HCT116 (cell line): Measurements from ENCODE around the gene LIN7C. TPM values are rescaled to one million over a fixed set of nuclear protein-coding genes. Genes with fewer than 3 reads are reported as not detected.

Source experiments
- ATAC-seq: fragments of 200-7000 bp; cut with Tn5 transposase; 2 replicates; pipeline ENCODE4 v1.9.1; 2020; ENCODE audit warnings: mild to moderate bottlenecking, moderate library complexity
- BruUV-seq: library from RNA; stranded (reverse); fragments of 400-500 nt; replicated peaks from 2 replicates; lab custom pipeline; 2021; lab: Mats Ljungman, UMichigan
- CTCF ChIA-PET: fragments of 300-600 bp; sonication (Branson Sonifier 250); formaldehyde crosslinking; loops from one replicate; lab custom pipeline; 2021; ENCODE audit warnings: antibody characterized with exemption; lab: Charles Lee
- POLR2A ChIA-PET: fragments of 300-600, 350-600 bp; sonication (Branson Sonifier 250); formaldehyde crosslinking; loops from one replicate; lab custom pipeline; 2021; ENCODE audit warnings: antibody characterized with exemption; lab: Charles Lee
- RAD21 ChIA-PET, 2 experiments: fragments of 300-600 bp; sonication (Branson Sonifier 250); formaldehyde crosslinking; loops; one replicate each; lab custom pipeline; 2023; ENCODE audit warnings: low total read pairs in 2 of 2; ENCODE audit not compliant: uncharacterized antibody in 2 of 2, unreplicated experiment in 2 of 2, low non-redundant PET in 1 of 2; lab: Charles Lee
- DNase-seq: peaks from one replicate; pipeline ENCODE4 v3.0.0-alpha.2; 2010; ENCODE audit warnings: low read depth, low spot score
- H2AFZ ChIP-seq: fragments of 200-600 bp; shearing (Covaris generic), sonication (generic); 2 replicates; pipeline ENCODE4 v1.6.1; 2017; ENCODE audit warnings: low read depth, mixed run types, mixed read lengths, antibody characterized with exemption, low read length; ENCODE audit not compliant: poor library complexity, severe bottlenecking
- H3K27ac ChIP-seq: 2 replicates; pipeline ENCODE4 v1.5.1; 2012; ENCODE audit warnings: low read depth, low read length
- H3K27me3 ChIP-seq: fragments of 200-600 bp; sonication (generic); 2 replicates; pipeline ENCODE4 v1.6.1; 2016; ENCODE audit warnings: mixed run types, low read length, mixed read lengths; ENCODE audit not compliant: insufficient read depth
- H3K36me3 ChIP-seq, 2 experiments: fragments of 200-500 bp in 1 of 2; fragments of 200-600 bp in 1 of 2; sonication (Bioruptor generic) in 1 of 2; sonication (generic) in 1 of 2; 2 replicates each; pipeline versions ENCODE4 v1.5.1 to v1.6.1; 2014 to 2016; ENCODE audit warnings: low read length in 2 of 2, inconsistent platforms in 1 of 2, mixed read lengths in 1 of 2, mixed run types in 1 of 2; ENCODE audit not compliant: insufficient read depth in 2 of 2, control insufficient read depth in 1 of 2
- H3K4me1 ChIP-seq, 2 experiments: fragments of 200-600 bp in 1 of 2; sonication (generic) in 1 of 2; 2 replicates each; pipeline versions ENCODE4 v1.5.1 to v1.6.1; 2012 to 2017; ENCODE audit warnings: low read length in 2 of 2, inconsistent platforms in 1 of 2, mild to moderate bottlenecking in 1 of 2, mixed read lengths in 1 of 2, mixed run types in 1 of 2, moderate library complexity in 1 of 2; ENCODE audit not compliant: insufficient read depth in 2 of 2, control insufficient read depth in 1 of 2
- H3K4me2 ChIP-seq: fragments of 200-600 bp; sonication (generic); 2 replicates; pipeline ENCODE4 v1.6.1; 2017; ENCODE audit warnings: mixed run types, low read length, mixed read lengths
- H3K4me3 ChIP-seq, 2 experiments: fragments of 200-600 bp in 1 of 2; sonication (generic) in 1 of 2; replicated peaks in 1 of 2; 2 replicates each; pipeline ENCODE4 v1.5.1; 2011 to 2016; ENCODE audit warnings: low read length in 2 of 2, control low read depth in 1 of 2, low read depth in 1 of 2, mild to moderate bottlenecking in 1 of 2, mixed read lengths in 1 of 2, mixed run types in 1 of 2
- H3K79me2 ChIP-seq: fragments of 200-600 bp; sonication (generic); 2 replicates; pipeline ENCODE4 v1.6.1; 2017; ENCODE audit warnings: mild to moderate bottlenecking, mixed run types, low read length, moderate library complexity, mixed read lengths; ENCODE audit not compliant: insufficient read depth
- H3K9ac ChIP-seq: fragments of 200-600 bp; sonication (generic); 2 replicates; pipeline ENCODE4 v1.6.1; 2016; ENCODE audit warnings: low read length, mixed read lengths
- H3K9me2 ChIP-seq: fragments of 200-600 bp; sonication (generic), shearing (Covaris generic); 2 replicates; pipeline ENCODE4 v1.6.1; 2017; ENCODE audit warnings: mixed run types, mild to moderate bottlenecking, moderate library complexity; ENCODE audit not compliant: insufficient read depth
- H3K9me3 ChIP-seq, 2 experiments: fragments of 200-500 bp in 1 of 2; fragments of 200-600 bp in 1 of 2; sonication (Bioruptor generic) in 1 of 2; sonication (generic) in 1 of 2; 2 replicates each; pipeline ENCODE4 v1.6.1; 2014 to 2017; ENCODE audit warnings: low read length in 2 of 2, mixed read lengths in 2 of 2, inconsistent platforms in 1 of 2, low read depth in 1 of 2, mild to moderate bottlenecking in 1 of 2, mixed run types in 1 of 2, moderate library complexity in 1 of 2; ENCODE audit not compliant: control insufficient read depth in 1 of 2, insufficient read depth in 1 of 2
- H4K20me1 ChIP-seq: fragments of 200-600 bp; sonication (generic), shearing (Covaris generic); 2 replicates; pipeline ENCODE4 v1.6.1; 2017; ENCODE audit warnings: mixed run types, mild to moderate bottlenecking, moderate library complexity; ENCODE audit not compliant: insufficient read depth
- ELF1 ChIP-seq: IDR thresholded peaks from 2 replicates; pipeline ENCODE4 v1.6.1; 2012; ENCODE audit warnings: low read depth, borderline replicate concordance
- EZH2phosphoT487 ChIP-seq: fragments of 200-600 bp; IDR thresholded peaks from 2 replicates; pipeline ENCODE4 v1.6.1; 2018; ENCODE audit warnings: antibody characterized with exemption, borderline replicate concordance
- FOSL1 ChIP-seq: IDR thresholded peaks from 2 replicates; pipeline ENCODE4 v1.6.1; 2012; ENCODE audit warnings: low read depth
- POLR2A ChIP-seq: IDR thresholded peaks from 2 replicates; pipeline ENCODE4 v1.7.0; 2011; ENCODE audit warnings: borderline replicate concordance; ENCODE audit not compliant: insufficient read depth, insufficient read length; ENCODE audit errors: extremely low read depth
- POLR2AphosphoS5 ChIP-seq: IDR thresholded peaks from 2 replicates; pipeline ENCODE4 v1.6.1; 2011; ENCODE audit warnings: mild to moderate bottlenecking, low read depth, low read length, moderate library complexity
- RAD21 ChIP-seq: IDR thresholded peaks from 2 replicates; pipeline ENCODE4 v1.6.1; 2012; ENCODE audit warnings: low read depth, mild to moderate bottlenecking
- SP1 ChIP-seq: IDR thresholded peaks from 2 replicates; pipeline ENCODE4 v1.6.1; 2012; ENCODE audit warnings: low read depth
- SRF ChIP-seq: IDR thresholded peaks from 2 replicates; pipeline ENCODE4 v1.6.1; 2012; ENCODE audit warnings: low read depth
- YY1 ChIP-seq: IDR thresholded peaks from 2 replicates; pipeline ENCODE4 v1.6.1; 2011; ENCODE audit warnings: low read length, low read depth, moderate library complexity, mild to moderate bottlenecking; ENCODE audit not compliant: insufficient replicate concordance; ENCODE audit errors: extremely low read depth
- ZNF274 ChIP-seq: fragments of 200-500 bp; sonication (Bioruptor generic); IDR thresholded peaks from 2 replicates; pipeline ENCODE4 v1.6.1; 2014; ENCODE audit warnings: mild to moderate bottlenecking, low read depth, low read length, inconsistent platforms
- intact Hi-C: fragments of 100-400 bp; cut with micrococcal nuclease; formaldehyde crosslinking; loops from 2 replicates; pipeline ENCODE4 v1.10.0; 2022
- total RNA-seq: library from RNA; stranded (reverse); gene quantifications from one replicate; pipeline ENCODE4 v1.2.1, GENCODE V29; 2021; ENCODE audit not compliant: unreplicated experiment
- TF ChIP-seq, protein P1 (sequence below): IDR thresholded peaks from 2 replicates; pipeline ENCODE4 v1.6.1; 2012
- TF ChIP-seq, protein P2 (sequence below), 3 experiments: fragments of 200-600 bp in 1 of 3; sonication (generic) in 1 of 3; IDR thresholded peaks in 2 of 3; conservative IDR thresholded peaks in 1 of 3; 2 replicates each; pipeline ENCODE4 v1.5.1; 2012 to 2017; ENCODE audit warnings: low read depth in 2 of 3, low read length in 2 of 3, antibody characterized with exemption in 1 of 3, borderline replicate concordance in 1 of 3, control low read depth in 1 of 3, mild to moderate bottlenecking in 1 of 3, mixed read lengths in 1 of 3, mixed run types in 1 of 3, moderate library complexity in 1 of 3; ENCODE audit not compliant: insufficient read depth in 1 of 3

Gene LIN7C
- total RNA-seq, 1 experiment from 2014 or later, result 48.2 TPM

DNA sequence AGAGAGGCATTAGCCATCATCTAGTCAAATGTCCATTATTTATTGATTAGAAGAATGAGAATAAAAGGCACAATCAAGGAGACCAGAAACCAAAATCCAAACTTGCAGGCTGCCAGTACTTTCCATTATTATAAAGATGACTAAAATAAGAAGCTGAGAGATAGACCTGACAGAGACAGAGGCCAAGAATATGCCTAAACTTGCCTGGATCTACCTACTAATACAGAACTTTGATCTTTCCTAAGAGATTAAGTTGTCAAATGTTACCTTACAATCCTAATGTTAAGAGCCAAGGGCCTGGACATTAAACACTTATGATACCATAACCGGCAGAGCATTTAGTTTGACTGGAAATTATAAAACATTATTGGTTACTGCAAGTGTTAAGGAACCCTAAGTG, 40.2 kb downstream of the LIN7C start:
- H3K36me3 ChIP-seq, result no peaks in the 10 kb centered on the region
- no peak overlapping the region for H3K27ac ChIP-seq
- no peak overlapping the region for H3K4me3 ChIP-seq
- no TSS peak for BruUV-seq
- no peak for ATAC-seq
- POLR2A ChIA-PET, result no interaction called here
- H2AFZ ChIP-seq, result no peak overlapping the region
- H3K4me1 ChIP-seq, result peaks cover 0 to 16% of the 10 kb centered on the region in 2 experiments; a peak in 3 of 4 replicates
- no peaks in the 10 kb centered on the region for H3K9me2 ChIP-seq
- H3K9me3 ChIP-seq, result no peaks in the 10 kb centered on the region
- no peaks in the 10 kb centered on the region for H3K79me2 ChIP-seq
- H3K27me3 ChIP-seq, result no peaks in the 10 kb centered on the region
- RAD21 ChIA-PET, result no interaction called here
- TF ChIP-seq, protein P1, sequence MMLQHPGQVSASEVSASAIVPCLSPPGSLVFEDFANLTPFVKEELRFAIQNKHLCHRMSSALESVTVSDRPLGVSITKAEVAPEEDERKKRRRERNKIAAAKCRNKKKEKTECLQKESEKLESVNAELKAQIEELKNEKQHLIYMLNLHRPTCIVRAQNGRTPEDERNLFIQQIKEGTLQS, result no peak
- TF ChIP-seq ZNF274, result no peak
- no peak for TF ChIP-seq EZH2phosphoT487
- TF ChIP-seq ELF1, result no peak
- TF ChIP-seq POLR2AphosphoS5, result no peak
- TF ChIP-seq, protein P2, sequence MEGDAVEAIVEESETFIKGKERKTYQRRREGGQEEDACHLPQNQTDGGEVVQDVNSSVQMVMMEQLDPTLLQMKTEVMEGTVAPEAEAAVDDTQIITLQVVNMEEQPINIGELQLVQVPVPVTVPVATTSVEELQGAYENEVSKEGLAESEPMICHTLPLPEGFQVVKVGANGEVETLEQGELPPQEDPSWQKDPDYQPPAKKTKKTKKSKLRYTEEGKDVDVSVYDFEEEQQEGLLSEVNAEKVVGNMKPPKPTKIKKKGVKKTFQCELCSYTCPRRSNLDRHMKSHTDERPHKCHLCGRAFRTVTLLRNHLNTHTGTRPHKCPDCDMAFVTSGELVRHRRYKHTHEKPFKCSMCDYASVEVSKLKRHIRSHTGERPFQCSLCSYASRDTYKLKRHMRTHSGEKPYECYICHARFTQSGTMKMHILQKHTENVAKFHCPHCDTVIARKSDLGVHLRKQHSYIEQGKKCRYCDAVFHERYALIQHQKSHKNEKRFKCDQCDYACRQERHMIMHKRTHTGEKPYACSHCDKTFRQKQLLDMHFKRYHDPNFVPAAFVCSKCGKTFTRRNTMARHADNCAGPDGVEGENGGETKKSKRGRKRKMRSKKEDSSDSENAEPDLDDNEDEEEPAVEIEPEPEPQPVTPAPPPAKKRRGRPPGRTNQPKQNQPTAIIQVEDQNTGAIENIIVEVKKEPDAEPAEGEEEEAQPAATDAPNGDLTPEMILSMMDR (IDR thresholded peaks at IDR 0.05 in 2 of 3, conservative IDR thresholded peaks at IDR 0.05 in 1 of 3; ENCODE audit: borderline replicate concordance in 1 of 3, insufficient read depth in 1 of 3, low read depth in 2 of 3, low read length in 2 of 3), result no peak
- TF ChIP-seq SRF, result no peak
- TF ChIP-seq POLR2A, result no peak
- TF ChIP-seq RAD21, result no peak
- TF ChIP-seq YY1, result no peak
- no peak for TF ChIP-seq FOSL1
- TF ChIP-seq SP1, result no peak
- TF ChIP-seq, all 23 proteins: peak for 0
- Histone ChIP-seq H3K9ac (no peak overlapping the region), H4K20me1 (no peaks in the 10 kb centered on the region), H3K4me2 (no peak overlapping the region)
- intact Hi-C loops, result no loop called here
- DNase-seq, result no peak
- CTCF ChIA-PET, result no interaction called here
